HepG2 (cell line): Measurements from ENCODE around the gene PTPRN. TPM values are rescaled to one million over a fixed set of nuclear protein-coding genes. Genes with fewer than 3 reads are reported as not detected.

Source experiments
- DZIP1 ChIP-seq: sonication (generic); formaldehyde crosslinking; IDR thresholded peaks from 2 replicates; pipeline ENCODE4 v1.5.0; 2020; ENCODE audit warnings: mild to moderate bottlenecking, missing genetic modification reagents
- GATAD2A ChIP-seq: IDR thresholded peaks from 2 replicates; pipeline ENCODE4 v1.6.1; 2016
- MAFK ChIP-seq, 2 experiments: IDR thresholded peaks in 1 of 2; conservative IDR thresholded peaks in 1 of 2; 2 replicates each; pipeline ENCODE4 v1.6.1; 2011; ENCODE audit warnings: improper control_type of control experiment in 2 of 2, low read length in 2 of 2
- NFE2L2 ChIP-seq: fragments of 150-350 bp; IDR thresholded peaks from 2 replicates; pipeline ENCODE4 v1.6.1; 2014; ENCODE audit warnings: low read length
- NFKBIZ ChIP-seq: IDR thresholded peaks from 2 replicates; pipeline ENCODE4 v1.6.1; 2018; ENCODE audit warnings: missing genetic modification reagents, missing compliant biosample characterization
- NRL ChIP-seq: sonication (generic); formaldehyde crosslinking; IDR thresholded peaks from 2 replicates; pipeline ENCODE4 v1.5.0; 2020; ENCODE audit warnings: missing genetic modification reagents, mild to moderate bottlenecking, moderate library complexity, borderline replicate concordance
- RAD21 ChIP-seq: fragments of 450-650 bp; formaldehyde crosslinking; IDR thresholded peaks from 2 replicates; pipeline ENCODE4 v1.5.0; 2020; ENCODE audit warnings: mild to moderate bottlenecking
- RBM22 ChIP-seq: fragments of 200-400 bp; formaldehyde crosslinking; optimal IDR thresholded peaks from 2 replicates; pipeline ENCODE3; 2017; ENCODE audit warnings: mild to moderate bottlenecking, low read length, moderate library complexity
- SMC3 ChIP-seq: IDR thresholded peaks from 2 replicates; pipeline ENCODE4 v1.6.1; 2011; ENCODE audit warnings: low read length, improper control_type of control experiment
- ZNF441 ChIP-seq: sonication (generic); formaldehyde crosslinking; IDR thresholded peaks from 2 replicates; pipeline ENCODE4 v1.7.0; 2021; ENCODE audit warnings: missing genetic modification reagents, borderline replicate concordance
- ZNF501 ChIP-seq: sonication (generic); formaldehyde crosslinking; IDR thresholded peaks from 2 replicates; pipeline ENCODE4 v1.5.1; 2020; ENCODE audit warnings: mild to moderate bottlenecking, moderate library complexity, missing genetic modification reagents
- ZNF775 ChIP-seq: sonication (generic); formaldehyde crosslinking; IDR thresholded peaks from 2 replicates; pipeline ENCODE4 v1.4.0; 2020; ENCODE audit warnings: missing genetic modification reagents, mild to moderate bottlenecking, moderate library complexity, borderline replicate concordance
- polyA plus RNA-seq, 8 experiments: library from polyadenylated mRNA; depleted of rRNA in 3 of 8; stranded (reverse) in 7 of 8; unstranded in 1 of 8; fragments of >200 nt; fragmentation: Illumina TruSeq in 4 of 8; extraction: Trizol in 4 of 8; gene quantifications; 2 replicates each; pipeline versions ENCODE4 v1.2.1 to v1.2.3, GENCODE V29; 2011 to 2016; ENCODE audit warnings: low read depth in 4 of 8, missing spikeins in 1 of 8, mixed read lengths in 1 of 8; ENCODE audit not compliant: insufficient read depth in 1 of 8
- total RNA-seq, 5 experiments: library from RNA; depleted of rRNA; stranded (reverse); fragments of >200 nt; fragmentation: Illumina TruSeq; extraction: Trizol; gene quantifications; 2 replicates each; pipeline ENCODE4 v1.2.3, GENCODE V29; 2016; ENCODE audit warnings: low read depth in 1 of 5
- TF ChIP-seq, protein P1 (sequence below): sonication (generic); formaldehyde crosslinking; IDR thresholded peaks from 2 replicates; pipeline ENCODE4 v1.8.0; 2022; ENCODE audit warnings: mild to moderate bottlenecking, missing genetic modification reagents; ENCODE audit not compliant: insufficient replicate concordance
- TF ChIP-seq, protein P2 (sequence below): sonication (generic); formaldehyde crosslinking; IDR thresholded peaks from 2 replicates; pipeline ENCODE4 v1.8.0; 2022; ENCODE audit warnings: mild to moderate bottlenecking, missing genetic modification reagents, moderate library complexity
- TF ChIP-seq, protein P3 (sequence below): sonication (generic); formaldehyde crosslinking; IDR thresholded peaks from 2 replicates; pipeline ENCODE4 v1.5.0; 2020; ENCODE audit warnings: mild to moderate bottlenecking, missing genetic modification reagents, moderate library complexity
- TF ChIP-seq, protein P4 (sequence below): sonication (generic); formaldehyde crosslinking; IDR thresholded peaks from 2 replicates; pipeline ENCODE4 v1.8.1; 2023; ENCODE audit warnings: mild to moderate bottlenecking, missing genetic modification reagents
- TF ChIP-seq, protein P5 (sequence below): sonication (generic); formaldehyde crosslinking; IDR thresholded peaks from 2 replicates; pipeline ENCODE4 v1.4.0; 2020; ENCODE audit warnings: mild to moderate bottlenecking, missing genetic modification reagents

PTPRN gene
- total and polyA plus RNA-seq, 2 of the 13 experiments (the other 11 are each of a cell fraction or from before 2014, with no cell fraction given): 0.26 TPM; not detected in 1

- TF ChIP-seq, protein P1, sequence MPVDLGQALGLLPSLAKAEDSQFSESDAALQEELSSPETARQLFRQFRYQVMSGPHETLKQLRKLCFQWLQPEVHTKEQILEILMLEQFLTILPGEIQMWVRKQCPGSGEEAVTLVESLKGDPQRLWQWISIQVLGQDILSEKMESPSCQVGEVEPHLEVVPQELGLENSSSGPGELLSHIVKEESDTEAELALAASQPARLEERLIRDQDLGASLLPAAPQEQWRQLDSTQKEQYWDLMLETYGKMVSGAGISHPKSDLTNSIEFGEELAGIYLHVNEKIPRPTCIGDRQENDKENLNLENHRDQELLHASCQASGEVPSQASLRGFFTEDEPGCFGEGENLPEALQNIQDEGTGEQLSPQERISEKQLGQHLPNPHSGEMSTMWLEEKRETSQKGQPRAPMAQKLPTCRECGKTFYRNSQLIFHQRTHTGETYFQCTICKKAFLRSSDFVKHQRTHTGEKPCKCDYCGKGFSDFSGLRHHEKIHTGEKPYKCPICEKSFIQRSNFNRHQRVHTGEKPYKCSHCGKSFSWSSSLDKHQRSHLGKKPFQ: no peak
- no peak for TF ChIP-seq NFKBIZ
- TF ChIP-seq MAFK (conservative IDR thresholded peaks at IDR 0.05 in 1 of 2, IDR thresholded peaks at IDR 0.05 in 1 of 2; ENCODE audit: low read length in 2 of 2): peak; percentile 99 to 100
- TF ChIP-seq ZNF441: no peak
- peak; percentile 66; the same call in 1 of the 2 replicates for TF ChIP-seq SMC3
- no peak for TF ChIP-seq GATAD2A
- TF ChIP-seq ZNF501 (CRISPR knock-in tag): 0 out of 2 replicates have a peak, but pooled peaks have one; percentile 22
- TF ChIP-seq, protein P2, sequence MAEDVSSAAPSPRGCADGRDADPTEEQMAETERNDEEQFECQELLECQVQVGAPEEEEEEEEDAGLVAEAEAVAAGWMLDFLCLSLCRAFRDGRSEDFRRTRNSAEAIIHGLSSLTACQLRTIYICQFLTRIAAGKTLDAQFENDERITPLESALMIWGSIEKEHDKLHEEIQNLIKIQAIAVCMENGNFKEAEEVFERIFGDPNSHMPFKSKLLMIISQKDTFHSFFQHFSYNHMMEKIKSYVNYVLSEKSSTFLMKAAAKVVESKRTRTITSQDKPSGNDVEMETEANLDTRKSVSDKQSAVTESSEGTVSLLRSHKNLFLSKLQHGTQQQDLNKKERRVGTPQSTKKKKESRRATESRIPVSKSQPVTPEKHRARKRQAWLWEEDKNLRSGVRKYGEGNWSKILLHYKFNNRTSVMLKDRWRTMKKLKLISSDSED (CRISPR knock-in tag): no peak
- TF ChIP-seq, protein P3, sequence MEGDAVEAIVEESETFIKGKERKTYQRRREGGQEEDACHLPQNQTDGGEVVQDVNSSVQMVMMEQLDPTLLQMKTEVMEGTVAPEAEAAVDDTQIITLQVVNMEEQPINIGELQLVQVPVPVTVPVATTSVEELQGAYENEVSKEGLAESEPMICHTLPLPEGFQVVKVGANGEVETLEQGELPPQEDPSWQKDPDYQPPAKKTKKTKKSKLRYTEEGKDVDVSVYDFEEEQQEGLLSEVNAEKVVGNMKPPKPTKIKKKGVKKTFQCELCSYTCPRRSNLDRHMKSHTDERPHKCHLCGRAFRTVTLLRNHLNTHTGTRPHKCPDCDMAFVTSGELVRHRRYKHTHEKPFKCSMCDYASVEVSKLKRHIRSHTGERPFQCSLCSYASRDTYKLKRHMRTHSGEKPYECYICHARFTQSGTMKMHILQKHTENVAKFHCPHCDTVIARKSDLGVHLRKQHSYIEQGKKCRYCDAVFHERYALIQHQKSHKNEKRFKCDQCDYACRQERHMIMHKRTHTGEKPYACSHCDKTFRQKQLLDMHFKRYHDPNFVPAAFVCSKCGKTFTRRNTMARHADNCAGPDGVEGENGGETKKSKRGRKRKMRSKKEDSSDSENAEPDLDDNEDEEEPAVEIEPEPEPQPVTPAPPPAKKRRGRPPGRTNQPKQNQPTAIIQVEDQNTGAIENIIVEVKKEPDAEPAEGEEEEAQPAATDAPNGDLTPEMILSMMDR: peak; percentile 73
- 0 out of 2 replicates have a peak, but pooled peaks have one; percentile 32 for TF ChIP-seq RAD21
- TF ChIP-seq, protein P4, sequence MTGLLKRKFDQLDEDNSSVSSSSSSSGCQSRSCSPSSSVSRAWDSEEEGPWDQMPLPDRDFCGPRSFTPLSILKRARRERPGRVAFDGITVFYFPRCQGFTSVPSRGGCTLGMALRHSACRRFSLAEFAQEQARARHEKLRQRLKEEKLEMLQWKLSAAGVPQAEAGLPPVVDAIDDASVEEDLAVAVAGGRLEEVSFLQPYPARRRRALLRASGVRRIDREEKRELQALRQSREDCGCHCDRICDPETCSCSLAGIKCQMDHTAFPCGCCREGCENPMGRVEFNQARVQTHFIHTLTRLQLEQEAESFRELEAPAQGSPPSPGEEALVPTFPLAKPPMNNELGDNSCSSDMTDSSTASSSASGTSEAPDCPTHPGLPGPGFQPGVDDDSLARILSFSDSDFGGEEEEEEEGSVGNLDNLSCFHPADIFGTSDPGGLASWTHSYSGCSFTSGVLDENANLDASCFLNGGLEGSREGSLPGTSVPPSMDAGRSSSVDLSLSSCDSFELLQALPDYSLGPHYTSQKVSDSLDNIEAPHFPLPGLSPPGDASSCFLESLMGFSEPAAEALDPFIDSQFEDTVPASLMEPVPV (CRISPR knock-in tag): no peak
- no peak for TF ChIP-seq NRL (CRISPR knock-in tag)
- TF ChIP-seq RBM22: no peak
- TF ChIP-seq NFE2L2: no peak
- no peak for TF ChIP-seq ZNF775 (CRISPR knock-in tag)
- TF ChIP-seq, protein P5, sequence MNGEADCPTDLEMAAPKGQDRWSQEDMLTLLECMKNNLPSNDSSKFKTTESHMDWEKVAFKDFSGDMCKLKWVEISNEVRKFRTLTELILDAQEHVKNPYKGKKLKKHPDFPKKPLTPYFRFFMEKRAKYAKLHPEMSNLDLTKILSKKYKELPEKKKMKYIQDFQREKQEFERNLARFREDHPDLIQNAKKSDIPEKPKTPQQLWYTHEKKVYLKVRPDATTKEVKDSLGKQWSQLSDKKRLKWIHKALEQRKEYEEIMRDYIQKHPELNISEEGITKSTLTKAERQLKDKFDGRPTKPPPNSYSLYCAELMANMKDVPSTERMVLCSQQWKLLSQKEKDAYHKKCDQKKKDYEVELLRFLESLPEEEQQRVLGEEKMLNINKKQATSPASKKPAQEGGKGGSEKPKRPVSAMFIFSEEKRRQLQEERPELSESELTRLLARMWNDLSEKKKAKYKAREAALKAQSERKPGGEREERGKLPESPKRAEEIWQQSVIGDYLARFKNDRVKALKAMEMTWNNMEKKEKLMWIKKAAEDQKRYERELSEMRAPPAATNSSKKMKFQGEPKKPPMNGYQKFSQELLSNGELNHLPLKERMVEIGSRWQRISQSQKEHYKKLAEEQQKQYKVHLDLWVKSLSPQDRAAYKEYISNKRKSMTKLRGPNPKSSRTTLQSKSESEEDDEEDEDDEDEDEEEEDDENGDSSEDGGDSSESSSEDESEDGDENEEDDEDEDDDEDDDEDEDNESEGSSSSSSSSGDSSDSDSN (CRISPR knock-in tag): no peak
- TF ChIP-seq DZIP1 (CRISPR knock-in tag): no peak
Observed at GRCh38 chr2:219352448-219353023, 43.3 kb upstream of the PTPRN start (continued).
